GM23338 (cell line): ENCODE data around the gene SOCS2. TPM values are rescaled to one million over a fixed set of nuclear protein-coding genes. Genes with fewer than 3 reads are reported as not detected.

ENCODE experiments used
- ATAC-seq: fragments of 200-7000 bp; cut with Tn5 transposase; 3 replicates; pipeline ENCODE4 v1.9.1; 2020
- DNase-seq: peaks from one replicate; pipeline ENCODE4 v3.0.0-alpha.2; 2015; ENCODE audit warnings: low spot score
- H2AFZ ChIP-seq: fragments of 200-600 bp; sonication (generic); 2 replicates; pipeline ENCODE4 v1.8.0; 2016; ENCODE audit warnings: antibody characterized with exemption, mild to moderate bottlenecking, moderate library complexity
- H3F3A ChIP-seq: fragments of 200-600 bp; sonication (generic); replicated peaks from 2 replicates; pipeline ENCODE4 v1.8.0; 2017; ENCODE audit warnings: antibody characterized with exemption, mixed run types, low read depth
- H3K27ac ChIP-seq: fragments of 200-600 bp; sonication (generic); 2 replicates; pipeline ENCODE4 v1.6.1; 2016; ENCODE audit warnings: low read depth
- H3K27me3 ChIP-seq: fragments of 200-600 bp; sonication (generic); 2 replicates; pipeline ENCODE4 v1.8.0; 2016; ENCODE audit warnings: mild to moderate bottlenecking, mixed run types, moderate library complexity; ENCODE audit not compliant: insufficient read depth
- H3K36me3 ChIP-seq: fragments of 200-600 bp; sonication (generic); 2 replicates; pipeline ENCODE4 v1.8.0; 2016; ENCODE audit warnings: mild to moderate bottlenecking; ENCODE audit not compliant: insufficient read depth
- H3K4me1 ChIP-seq: fragments of 200-600 bp; sonication (generic); 2 replicates; pipeline ENCODE4 v1.8.0; 2016; ENCODE audit warnings: mild to moderate bottlenecking, moderate library complexity; ENCODE audit not compliant: insufficient read depth
- H3K4me2 ChIP-seq: fragments of 200-600 bp; sonication (generic); 2 replicates; pipeline ENCODE4 v1.7.1; 2017; ENCODE audit warnings: mixed run types
- H3K4me3 ChIP-seq: fragments of 200-600 bp; sonication (generic); 2 replicates; pipeline ENCODE4 v1.6.1; 2016; ENCODE audit warnings: mixed run types
- H3K79me2 ChIP-seq: fragments of 200-600 bp; sonication (generic); replicated peaks from 2 replicates; pipeline ENCODE4 v1.8.0; 2017; ENCODE audit warnings: mild to moderate bottlenecking; ENCODE audit not compliant: insufficient read depth
- H3K9me2 ChIP-seq: fragments of 200-600 bp; sonication (generic); 2 replicates; pipeline ENCODE4 v1.8.0; 2017; ENCODE audit not compliant: insufficient read depth
- H4K20me1 ChIP-seq: fragments of 200-600 bp; sonication (generic); replicated peaks from 2 replicates; pipeline ENCODE4 v1.8.0; 2017; ENCODE audit warnings: mild to moderate bottlenecking; ENCODE audit not compliant: insufficient read depth
- H3K27ac Mint-ChIP-seq: 2 replicates; pipeline ENCODE4 v1.8.0; 2020; ENCODE audit warnings: inconsistent platforms, mild to moderate bottlenecking, moderate library complexity, mixed read lengths
- H3K27me3 Mint-ChIP-seq: 3 replicates; pipeline ENCODE4 v1.8.0; 2022; ENCODE audit warnings: low read depth, mild to moderate bottlenecking, moderate library complexity, mixed read lengths, inconsistent platforms; ENCODE audit not compliant: insufficient read depth, poor library complexity
- H3K36me3 Mint-ChIP-seq: 3 replicates; pipeline ENCODE4 v1.8.0; 2021; ENCODE audit warnings: low read depth, mild to moderate bottlenecking, inconsistent platforms, moderate library complexity, mixed read lengths
- H3K4me1 Mint-ChIP-seq: 3 replicates; pipeline ENCODE4 v1.8.0; 2020; ENCODE audit warnings: mild to moderate bottlenecking, inconsistent platforms, mixed read lengths
- H3K4me3 Mint-ChIP-seq: 3 replicates; pipeline ENCODE4 v1.8.0; 2021; ENCODE audit warnings: moderate library complexity, mild to moderate bottlenecking, inconsistent platforms, mixed read lengths
- H3K9me3 Mint-ChIP-seq: 3 replicates; pipeline ENCODE4 v1.8.0; 2020; ENCODE audit warnings: moderate library complexity, mild to moderate bottlenecking, inconsistent platforms, mixed read lengths
- EZH2 ChIP-seq: fragments of 200-600 bp; sonication (generic); IDR thresholded peaks from one replicate; pipeline ENCODE4 v1.8.0; 2017; ENCODE audit warnings: antibody characterized with exemption, mild to moderate bottlenecking, low read depth; ENCODE audit not compliant: unreplicated experiment
- EZH2phosphoT487 ChIP-seq: fragments of 200-600 bp; sonication (generic); IDR thresholded peaks from one replicate; pipeline ENCODE4 v1.8.1; 2018; ENCODE audit warnings: antibody characterized with exemption; ENCODE audit not compliant: unreplicated experiment
- JUNB ChIP-seq: IDR thresholded peaks from one replicate; pipeline ENCODE4 v1.6.1; 2016; ENCODE audit warnings: antibody characterized with exemption; ENCODE audit not compliant: unreplicated experiment
- NANOG ChIP-seq: IDR thresholded peaks from 2 replicates; pipeline ENCODE4 v1.6.1; 2016; ENCODE audit warnings: antibody characterized with exemption, borderline replicate concordance
- POLR2AphosphoS5 ChIP-seq: IDR thresholded peaks from 2 replicates; pipeline ENCODE4 v1.6.1; 2016; ENCODE audit warnings: antibody characterized with exemption, low read depth
- STAT1 ChIP-seq: IDR thresholded peaks from one replicate; pipeline ENCODE4 v1.6.1; 2016; ENCODE audit warnings: antibody characterized with exemption; ENCODE audit not compliant: unreplicated experiment
- ZNF114 ChIP-seq: fragments of 250-450 bp; sonication (Bioruptor Pico); IDR thresholded peaks from 2 replicates; pipeline ENCODE4 v1.5.0; 2020; ENCODE audit warnings: mild to moderate bottlenecking, moderate library complexity
- ZNF331 ChIP-seq: fragments of 250-450 bp; sonication (Bioruptor Pico); IDR thresholded peaks from 2 replicates; pipeline ENCODE4 v1.5.0; 2020; ENCODE audit warnings: low read depth, mild to moderate bottlenecking, moderate library complexity
- polyA plus RNA-seq: library from polyadenylated mRNA; unstranded; fragments of >200 nt; fragmentation: Nextera tagmentation; extraction: Ambion mirVana; gene quantifications from 2 replicates; pipeline ENCODE4 v1.2.1, GENCODE V29; 2016
- total RNA-seq: library from RNA; depleted of rRNA; stranded (reverse); fragments of >200 nt; shearing (Covaris generic); gene quantifications from 2 replicates; pipeline ENCODE4 v1.2.3, GENCODE V29; 2014
- TF ChIP-seq, protein P1 (sequence below): fragments of 250-450 bp; sonication (Bioruptor Pico); IDR thresholded peaks from 2 replicates; pipeline ENCODE4 v1.5.0; 2020; ENCODE audit warnings: mild to moderate bottlenecking, moderate library complexity
- TF ChIP-seq, protein P2 (sequence below), 2 experiments: fragments of 200-600 bp in 1 of 2; sonication (generic) in 1 of 2; conservative IDR thresholded peaks; 2 replicates each; pipeline versions ENCODE4 v1.5.1 to v1.6.1; 2016 to 2017; ENCODE audit warnings: antibody characterized with exemption in 2 of 2, low read depth in 2 of 2, mild to moderate bottlenecking in 2 of 2, moderate library complexity in 1 of 2
- TF ChIP-seq, protein P3 (sequence below): IDR thresholded peaks from 2 replicates; pipeline ENCODE4 v1.6.1; 2016; ENCODE audit warnings: antibody characterized with exemption
- TF ChIP-seq, protein P4 (sequence below): IDR thresholded peaks from one replicate; pipeline ENCODE4 v1.6.1; 2018; ENCODE audit warnings: antibody characterized with exemption; ENCODE audit not compliant: unreplicated experiment

Gene SOCS2
- total and polyA plus RNA-seq, 2 experiments from 2014 or later = 15.5 to 32.4 TPM

DNA sequence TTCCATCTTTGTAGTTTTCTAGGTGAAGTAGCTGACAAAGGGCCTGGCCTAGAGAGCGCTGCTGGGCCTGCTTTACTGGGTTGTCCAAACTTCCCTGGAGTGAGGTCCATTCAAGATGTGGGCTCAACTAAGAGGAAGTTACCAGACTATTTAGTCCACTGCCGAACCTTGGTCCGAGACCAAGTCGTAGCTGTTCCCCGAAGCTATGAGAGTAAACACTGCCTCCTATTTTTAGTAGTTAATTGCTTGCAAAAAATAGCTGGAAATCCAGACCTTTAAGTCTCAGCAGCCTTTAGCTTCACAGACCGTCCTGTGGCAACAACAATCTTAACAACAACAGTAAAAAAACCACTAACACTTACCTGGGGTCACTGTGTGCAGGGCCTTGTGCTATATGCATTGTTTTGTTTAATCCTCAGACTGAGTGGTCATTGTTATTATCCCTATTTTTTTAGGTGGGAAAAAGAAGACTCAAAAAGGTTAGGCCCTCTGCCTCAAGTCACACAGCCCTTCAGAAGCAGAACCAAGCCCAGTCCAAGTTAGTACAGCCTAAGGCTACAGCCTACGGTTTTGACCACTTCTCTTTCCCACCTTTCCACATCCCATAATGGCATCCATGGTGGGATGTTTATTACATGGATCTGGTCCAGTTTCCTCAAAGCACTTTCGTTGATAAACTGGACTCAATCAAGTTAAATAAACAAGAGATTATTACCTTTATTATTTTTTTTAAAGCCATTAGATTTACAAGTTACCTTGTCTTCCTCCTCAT is 30.6 kb downstream of the SOCS2 start (continued):
- TF ChIP-seq ZNF114 (CRISPR knock-in tag) (no peak), JUNB (no peak), EZH2phosphoT487 (no peak)
- TF ChIP-seq, protein P1, sequence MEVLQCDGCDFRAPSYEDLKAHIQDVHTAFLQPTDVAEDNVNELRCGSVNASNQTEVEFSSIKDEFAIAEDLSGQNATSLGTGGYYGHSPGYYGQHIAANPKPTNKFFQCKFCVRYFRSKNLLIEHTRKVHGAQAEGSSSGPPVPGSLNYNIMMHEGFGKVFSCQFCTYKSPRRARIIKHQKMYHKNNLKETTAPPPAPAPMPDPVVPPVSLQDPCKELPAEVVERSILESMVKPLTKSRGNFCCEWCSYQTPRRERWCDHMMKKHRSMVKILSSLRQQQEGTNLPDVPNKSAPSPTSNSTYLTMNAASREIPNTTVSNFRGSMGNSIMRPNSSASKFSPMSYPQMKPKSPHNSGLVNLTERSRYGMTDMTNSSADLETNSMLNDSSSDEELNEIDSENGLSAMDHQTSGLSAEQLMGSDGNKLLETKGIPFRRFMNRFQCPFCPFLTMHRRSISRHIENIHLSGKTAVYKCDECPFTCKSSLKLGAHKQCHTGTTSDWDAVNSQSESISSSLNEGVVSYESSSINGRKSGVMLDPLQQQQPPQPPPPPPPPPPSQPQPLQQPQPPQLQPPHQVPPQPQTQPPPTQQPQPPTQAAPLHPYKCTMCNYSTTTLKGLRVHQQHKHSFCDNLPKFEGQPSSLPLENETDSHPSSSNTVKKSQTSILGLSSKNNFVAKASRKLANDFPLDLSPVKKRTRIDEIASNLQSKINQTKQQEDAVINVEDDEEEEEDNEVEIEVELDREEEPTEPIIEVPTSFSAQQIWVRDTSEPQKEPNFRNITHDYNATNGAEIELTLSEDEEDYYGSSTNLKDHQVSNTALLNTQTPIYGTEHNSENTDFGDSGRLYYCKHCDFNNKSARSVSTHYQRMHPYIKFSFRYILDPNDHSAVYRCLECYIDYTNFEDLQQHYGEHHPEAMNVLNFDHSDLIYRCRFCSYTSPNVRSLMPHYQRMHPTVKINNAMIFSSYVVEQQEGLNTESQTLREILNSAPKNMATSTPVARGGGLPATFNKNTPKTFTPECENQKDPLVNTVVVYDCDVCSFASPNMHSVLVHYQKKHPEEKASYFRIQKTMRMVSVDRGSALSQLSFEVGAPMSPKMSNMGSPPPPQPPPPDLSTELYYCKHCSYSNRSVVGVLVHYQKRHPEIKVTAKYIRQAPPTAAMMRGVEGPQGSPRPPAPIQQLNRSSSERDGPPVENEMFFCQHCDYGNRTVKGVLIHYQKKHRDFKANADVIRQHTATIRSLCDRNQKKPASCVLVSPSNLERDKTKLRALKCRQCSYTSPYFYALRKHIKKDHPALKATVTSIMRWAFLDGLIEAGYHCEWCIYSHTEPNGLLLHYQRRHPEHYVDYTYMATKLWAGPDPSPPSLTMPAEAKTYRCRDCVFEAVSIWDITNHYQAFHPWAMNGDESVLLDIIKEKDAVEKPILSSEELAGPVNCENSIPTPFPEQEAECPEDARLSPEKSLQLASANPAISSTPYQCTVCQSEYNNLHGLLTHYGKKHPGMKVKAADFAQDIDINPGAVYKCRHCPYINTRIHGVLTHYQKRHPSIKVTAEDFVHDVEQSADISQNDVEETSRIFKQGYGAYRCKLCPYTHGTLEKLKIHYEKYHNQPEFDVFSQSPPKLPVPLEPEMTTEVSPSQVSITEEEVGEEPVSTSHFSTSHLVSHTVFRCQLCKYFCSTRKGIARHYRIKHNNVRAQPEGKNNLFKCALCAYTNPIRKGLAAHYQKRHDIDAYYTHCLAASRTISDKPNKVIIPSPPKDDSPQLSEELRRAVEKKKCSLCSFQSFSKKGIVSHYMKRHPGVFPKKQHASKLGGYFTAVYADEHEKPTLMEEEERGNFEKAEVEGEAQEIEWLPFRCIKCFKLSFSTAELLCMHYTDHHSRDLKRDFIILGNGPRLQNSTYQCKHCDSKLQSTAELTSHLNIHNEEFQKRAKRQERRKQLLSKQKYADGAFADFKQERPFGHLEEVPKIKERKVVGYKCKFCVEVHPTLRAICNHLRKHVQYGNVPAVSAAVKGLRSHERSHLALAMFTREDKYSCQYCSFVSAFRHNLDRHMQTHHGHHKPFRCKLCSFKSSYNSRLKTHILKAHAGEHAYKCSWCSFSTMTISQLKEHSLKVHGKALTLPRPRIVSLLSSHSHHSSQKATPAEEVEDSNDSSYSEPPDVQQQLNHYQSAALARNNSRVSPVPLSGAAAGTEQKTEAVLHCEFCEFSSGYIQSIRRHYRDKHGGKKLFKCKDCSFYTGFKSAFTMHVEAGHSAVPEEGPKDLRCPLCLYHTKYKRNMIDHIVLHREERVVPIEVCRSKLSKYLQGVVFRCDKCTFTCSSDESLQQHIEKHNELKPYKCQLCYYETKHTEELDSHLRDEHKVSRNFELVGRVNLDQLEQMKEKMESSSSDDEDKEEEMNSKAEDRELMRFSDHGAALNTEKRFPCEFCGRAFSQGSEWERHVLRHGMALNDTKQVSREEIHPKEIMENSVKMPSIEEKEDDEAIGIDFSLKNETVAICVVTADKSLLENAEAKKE = no peak

DNA sequence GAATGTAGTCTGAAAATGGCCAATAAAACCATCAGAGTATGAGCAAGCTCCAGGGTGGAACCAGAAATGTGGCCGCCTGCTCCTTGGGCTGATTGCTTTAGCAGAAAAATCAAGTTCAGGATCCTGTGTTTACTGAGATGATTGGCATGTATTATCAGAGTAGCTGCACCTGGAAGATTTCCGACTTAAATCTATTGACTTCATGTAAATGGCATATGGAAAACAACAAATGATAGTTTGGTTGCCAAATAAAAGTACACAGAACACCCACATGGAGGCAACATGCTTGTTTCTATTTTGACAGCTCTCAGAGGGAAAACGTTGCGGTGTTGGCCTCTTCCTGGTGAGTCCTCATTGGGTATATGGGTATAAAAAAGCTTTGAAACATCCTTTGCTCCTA is 31.3 kb downstream of the SOCS2 start:
- H3K36me3 Mint-ChIP-seq = no peaks in the 10 kb centered on the region
- H3F3A ChIP-seq = no peaks in the 10 kb centered on the region
- H3K9me3 Mint-ChIP-seq = no peaks in the 10 kb centered on the region
- H3K79me2 ChIP-seq = no peaks in the 10 kb centered on the region
- no peak overlapping the region for H3K27ac ChIP-seq
- H3K27me3 Mint-ChIP-seq = no peaks in the 10 kb centered on the region
- H3K36me3 ChIP-seq = no peaks in the 10 kb centered on the region
- no peak overlapping the region for H3K27ac Mint-ChIP-seq
- no peak overlapping the region for H3K4me2 ChIP-seq
- H3K9me2 ChIP-seq = no peaks in the 10 kb centered on the region
- H3K4me1 ChIP-seq = peaks cover 5% of the 10 kb centered on the region
- no peak overlapping the region for H3K4me3 Mint-ChIP-seq
- DNase-seq = no peak
- H3K4me3 ChIP-seq = no peak overlapping the region
- no peak for ATAC-seq
- H2AFZ ChIP-seq = no peak overlapping the region
- H3K27me3 ChIP-seq = no peaks in the 10 kb centered on the region
- H4K20me1 ChIP-seq = no peaks in the 10 kb centered on the region
- peaks cover 5% of the 10 kb centered on the region; the same call in 2 of the 3 replicates for H3K4me1 Mint-ChIP-seq
- TF ChIP-seq EZH2 = no peak
- TF ChIP-seq, protein P2, sequence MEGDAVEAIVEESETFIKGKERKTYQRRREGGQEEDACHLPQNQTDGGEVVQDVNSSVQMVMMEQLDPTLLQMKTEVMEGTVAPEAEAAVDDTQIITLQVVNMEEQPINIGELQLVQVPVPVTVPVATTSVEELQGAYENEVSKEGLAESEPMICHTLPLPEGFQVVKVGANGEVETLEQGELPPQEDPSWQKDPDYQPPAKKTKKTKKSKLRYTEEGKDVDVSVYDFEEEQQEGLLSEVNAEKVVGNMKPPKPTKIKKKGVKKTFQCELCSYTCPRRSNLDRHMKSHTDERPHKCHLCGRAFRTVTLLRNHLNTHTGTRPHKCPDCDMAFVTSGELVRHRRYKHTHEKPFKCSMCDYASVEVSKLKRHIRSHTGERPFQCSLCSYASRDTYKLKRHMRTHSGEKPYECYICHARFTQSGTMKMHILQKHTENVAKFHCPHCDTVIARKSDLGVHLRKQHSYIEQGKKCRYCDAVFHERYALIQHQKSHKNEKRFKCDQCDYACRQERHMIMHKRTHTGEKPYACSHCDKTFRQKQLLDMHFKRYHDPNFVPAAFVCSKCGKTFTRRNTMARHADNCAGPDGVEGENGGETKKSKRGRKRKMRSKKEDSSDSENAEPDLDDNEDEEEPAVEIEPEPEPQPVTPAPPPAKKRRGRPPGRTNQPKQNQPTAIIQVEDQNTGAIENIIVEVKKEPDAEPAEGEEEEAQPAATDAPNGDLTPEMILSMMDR (conservative IDR thresholded peaks at IDR 0.05; ENCODE audit: low read depth in 2 of 2) = no peak
- TF ChIP-seq STAT1 = no peak
- TF ChIP-seq EZH2phosphoT487 = no peak
- no peak for TF ChIP-seq NANOG
- TF ChIP-seq POLR2AphosphoS5 = no peak
- TF ChIP-seq, protein P3, sequence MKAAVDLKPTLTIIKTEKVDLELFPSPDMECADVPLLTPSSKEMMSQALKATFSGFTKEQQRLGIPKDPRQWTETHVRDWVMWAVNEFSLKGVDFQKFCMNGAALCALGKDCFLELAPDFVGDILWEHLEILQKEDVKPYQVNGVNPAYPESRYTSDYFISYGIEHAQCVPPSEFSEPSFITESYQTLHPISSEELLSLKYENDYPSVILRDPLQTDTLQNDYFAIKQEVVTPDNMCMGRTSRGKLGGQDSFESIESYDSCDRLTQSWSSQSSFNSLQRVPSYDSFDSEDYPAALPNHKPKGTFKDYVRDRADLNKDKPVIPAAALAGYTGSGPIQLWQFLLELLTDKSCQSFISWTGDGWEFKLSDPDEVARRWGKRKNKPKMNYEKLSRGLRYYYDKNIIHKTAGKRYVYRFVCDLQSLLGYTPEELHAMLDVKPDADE = no peak
- TF ChIP-seq, protein P4, sequence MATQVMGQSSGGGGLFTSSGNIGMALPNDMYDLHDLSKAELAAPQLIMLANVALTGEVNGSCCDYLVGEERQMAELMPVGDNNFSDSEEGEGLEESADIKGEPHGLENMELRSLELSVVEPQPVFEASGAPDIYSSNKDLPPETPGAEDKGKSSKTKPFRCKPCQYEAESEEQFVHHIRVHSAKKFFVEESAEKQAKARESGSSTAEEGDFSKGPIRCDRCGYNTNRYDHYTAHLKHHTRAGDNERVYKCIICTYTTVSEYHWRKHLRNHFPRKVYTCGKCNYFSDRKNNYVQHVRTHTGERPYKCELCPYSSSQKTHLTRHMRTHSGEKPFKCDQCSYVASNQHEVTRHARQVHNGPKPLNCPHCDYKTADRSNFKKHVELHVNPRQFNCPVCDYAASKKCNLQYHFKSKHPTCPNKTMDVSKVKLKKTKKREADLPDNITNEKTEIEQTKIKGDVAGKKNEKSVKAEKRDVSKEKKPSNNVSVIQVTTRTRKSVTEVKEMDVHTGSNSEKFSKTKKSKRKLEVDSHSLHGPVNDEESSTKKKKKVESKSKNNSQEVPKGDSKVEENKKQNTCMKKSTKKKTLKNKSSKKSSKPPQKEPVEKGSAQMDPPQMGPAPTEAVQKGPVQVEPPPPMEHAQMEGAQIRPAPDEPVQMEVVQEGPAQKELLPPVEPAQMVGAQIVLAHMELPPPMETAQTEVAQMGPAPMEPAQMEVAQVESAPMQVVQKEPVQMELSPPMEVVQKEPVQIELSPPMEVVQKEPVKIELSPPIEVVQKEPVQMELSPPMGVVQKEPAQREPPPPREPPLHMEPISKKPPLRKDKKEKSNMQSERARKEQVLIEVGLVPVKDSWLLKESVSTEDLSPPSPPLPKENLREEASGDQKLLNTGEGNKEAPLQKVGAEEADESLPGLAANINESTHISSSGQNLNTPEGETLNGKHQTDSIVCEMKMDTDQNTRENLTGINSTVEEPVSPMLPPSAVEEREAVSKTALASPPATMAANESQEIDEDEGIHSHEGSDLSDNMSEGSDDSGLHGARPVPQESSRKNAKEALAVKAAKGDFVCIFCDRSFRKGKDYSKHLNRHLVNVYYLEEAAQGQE = no peak
- TF ChIP-seq ZNF331 (CRISPR knock-in tag) = no peak
- TF ChIP-seq ZNF114 (CRISPR knock-in tag) = no peak
- no peak for TF ChIP-seq JUNB
